SU-DHL-6 (cell line): ENCODE data around the gene PCF11.

Experiments
- H2AFZ ChIP-seq: fragments of 200-600 bp; sonication (generic); 2 replicates; pipeline ENCODE4 v1.6.1; 2014; ENCODE audit warnings: low read depth, mild to moderate bottlenecking, moderate library complexity, mixed read lengths, antibody characterized with exemption, low read length; ENCODE audit not compliant: severe bottlenecking
- H3F3A ChIP-seq: fragments of 200-600 bp; shearing (Covaris generic); 2 replicates; pipeline ENCODE4 v1.6.0; 2016; ENCODE audit warnings: antibody characterized with exemption, mild to moderate bottlenecking; ENCODE audit not compliant: insufficient read depth
- H3K27ac ChIP-seq: fragments of 200-600 bp; sonication (generic); 2 replicates; pipeline ENCODE4 v1.5.1; 2016; ENCODE audit warnings: low read depth, mild to moderate bottlenecking, low read length, moderate library complexity, mixed read lengths
- H3K27me3 ChIP-seq: fragments of 200-600 bp; sonication (generic), shearing (Covaris generic); 2 replicates; pipeline ENCODE4 v1.6.0; 2014; ENCODE audit warnings: mild to moderate bottlenecking, low read length
- H3K36me3 ChIP-seq: fragments of 200-600 bp; sonication (generic); 2 replicates; pipeline ENCODE4 v1.6.1; 2014; ENCODE audit warnings: mild to moderate bottlenecking, low read length, mixed read lengths
- H3K4me2 ChIP-seq: fragments of 300-600, 200-600 bp; shearing (Covaris generic), sonication (generic); 2 replicates; pipeline ENCODE4 v1.6.0; 2014; ENCODE audit warnings: low read length, low read depth, mild to moderate bottlenecking; ENCODE audit not compliant: poor library complexity, severe bottlenecking
- H3K4me3 ChIP-seq: fragments of 200-600 bp; sonication (generic); 2 replicates; pipeline ENCODE4 v1.5.1; 2014; ENCODE audit warnings: antibody characterized with exemption, low read length, mild to moderate bottlenecking, mixed read lengths; ENCODE audit not compliant: insufficient read depth, poor library complexity, severe bottlenecking
- H3K79me2 ChIP-seq: fragments of 200-600 bp; sonication (generic); 2 replicates; pipeline ENCODE4 v1.6.1; 2014; ENCODE audit warnings: mild to moderate bottlenecking, low read length, moderate library complexity; ENCODE audit not compliant: insufficient read depth
- H3K9ac ChIP-seq: fragments of 200-600 bp; sonication (generic); 2 replicates; pipeline ENCODE4 v1.7.0; 2014; ENCODE audit warnings: mild to moderate bottlenecking, low read length
- H3K9me2 ChIP-seq: fragments of 200-600 bp; sonication (generic); replicated peaks from 2 replicates; pipeline ENCODE4 v1.6.1; 2014; ENCODE audit warnings: low read length; ENCODE audit not compliant: insufficient read depth
- H3K9me3 ChIP-seq: fragments of 200-600 bp; sonication (generic); 2 replicates; pipeline ENCODE4 v1.6.1; 2014; ENCODE audit warnings: low read length, mixed read lengths; ENCODE audit not compliant: insufficient read depth
- H4K20me1 ChIP-seq: fragments of 200-600 bp; sonication (generic); 2 replicates; pipeline ENCODE4 v1.6.1; 2014; ENCODE audit warnings: low read depth, mild to moderate bottlenecking, antibody characterized with exemption, low read length, moderate library complexity, mixed read lengths
- EZH2phosphoT487 ChIP-seq: fragments of 200-600 bp; sonication (generic), shearing (Covaris generic); conservative IDR thresholded peaks from 2 replicates; pipeline ENCODE4 v1.6.1; 2018; ENCODE audit warnings: mild to moderate bottlenecking, antibody characterized with exemption, low read length, moderate library complexity, mixed read lengths
- TF ChIP-seq, protein P1 (sequence below): fragments of 200-600 bp; sonication (generic); IDR thresholded peaks from one replicate; pipeline ENCODE4 v1.5.1; 2017; ENCODE audit warnings: antibody characterized with exemption, mild to moderate bottlenecking, low read length, moderate library complexity; ENCODE audit not compliant: insufficient read depth, poor library complexity, severe bottlenecking

The PCF11 gene

DNA sequence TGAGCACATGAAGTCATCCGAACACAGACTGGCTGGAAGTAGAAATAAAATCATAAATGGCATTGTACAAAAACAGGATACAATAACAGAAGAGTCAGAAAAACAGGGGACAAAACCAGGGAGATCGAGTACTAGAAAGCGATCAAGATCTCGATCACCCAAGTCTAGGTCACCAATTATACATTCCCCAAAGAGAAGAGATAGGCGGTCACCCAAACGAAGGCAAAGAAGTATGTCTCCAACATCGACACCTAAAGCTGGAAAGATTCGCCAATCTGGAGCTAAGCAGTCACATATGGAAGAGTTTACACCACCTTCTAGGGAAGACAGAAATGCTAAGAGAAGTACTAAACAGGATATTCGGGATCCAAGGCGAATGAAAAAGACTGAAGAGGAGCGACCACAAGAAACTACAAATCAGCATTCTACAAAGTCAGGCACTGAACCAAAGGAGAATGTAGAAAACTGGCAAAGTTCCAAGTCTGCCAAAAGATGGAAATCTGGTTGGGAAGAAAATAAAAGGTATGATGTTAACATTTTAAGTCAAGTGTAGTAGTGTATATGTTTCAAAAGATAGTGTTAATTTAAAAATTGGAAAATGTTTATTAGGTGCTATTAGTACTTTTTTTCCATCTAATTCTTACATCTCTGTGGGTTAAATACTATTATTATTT is 9.4 kb downstream of the PCF11 start:
- Histone ChIP-seq H3K9me3 (no peaks in the 10 kb centered on the region), H3K27me3 (no peaks in the 10 kb centered on the region), H3K79me2 (peaks cover 100% of the 10 kb centered on the region), H4K20me1 (peaks cover 46% of the 10 kb centered on the region), H3K27ac (no peak overlapping the region), H3K36me3 (peaks cover 81% of the 10 kb centered on the region), H3K9me2 (no peaks in the 10 kb centered on the region), H3K9ac (no peak overlapping the region), H2AFZ (no peak overlapping the region), H3F3A (peaks cover 37% of the 10 kb centered on the region), H3K4me2 (no peak overlapping the region), H3K4me3 (no peak overlapping the region)
- TF ChIP-seq EZH2phosphoT487: no peak
- TF ChIP-seq, protein P1, sequence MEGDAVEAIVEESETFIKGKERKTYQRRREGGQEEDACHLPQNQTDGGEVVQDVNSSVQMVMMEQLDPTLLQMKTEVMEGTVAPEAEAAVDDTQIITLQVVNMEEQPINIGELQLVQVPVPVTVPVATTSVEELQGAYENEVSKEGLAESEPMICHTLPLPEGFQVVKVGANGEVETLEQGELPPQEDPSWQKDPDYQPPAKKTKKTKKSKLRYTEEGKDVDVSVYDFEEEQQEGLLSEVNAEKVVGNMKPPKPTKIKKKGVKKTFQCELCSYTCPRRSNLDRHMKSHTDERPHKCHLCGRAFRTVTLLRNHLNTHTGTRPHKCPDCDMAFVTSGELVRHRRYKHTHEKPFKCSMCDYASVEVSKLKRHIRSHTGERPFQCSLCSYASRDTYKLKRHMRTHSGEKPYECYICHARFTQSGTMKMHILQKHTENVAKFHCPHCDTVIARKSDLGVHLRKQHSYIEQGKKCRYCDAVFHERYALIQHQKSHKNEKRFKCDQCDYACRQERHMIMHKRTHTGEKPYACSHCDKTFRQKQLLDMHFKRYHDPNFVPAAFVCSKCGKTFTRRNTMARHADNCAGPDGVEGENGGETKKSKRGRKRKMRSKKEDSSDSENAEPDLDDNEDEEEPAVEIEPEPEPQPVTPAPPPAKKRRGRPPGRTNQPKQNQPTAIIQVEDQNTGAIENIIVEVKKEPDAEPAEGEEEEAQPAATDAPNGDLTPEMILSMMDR: no peak

DNA sequence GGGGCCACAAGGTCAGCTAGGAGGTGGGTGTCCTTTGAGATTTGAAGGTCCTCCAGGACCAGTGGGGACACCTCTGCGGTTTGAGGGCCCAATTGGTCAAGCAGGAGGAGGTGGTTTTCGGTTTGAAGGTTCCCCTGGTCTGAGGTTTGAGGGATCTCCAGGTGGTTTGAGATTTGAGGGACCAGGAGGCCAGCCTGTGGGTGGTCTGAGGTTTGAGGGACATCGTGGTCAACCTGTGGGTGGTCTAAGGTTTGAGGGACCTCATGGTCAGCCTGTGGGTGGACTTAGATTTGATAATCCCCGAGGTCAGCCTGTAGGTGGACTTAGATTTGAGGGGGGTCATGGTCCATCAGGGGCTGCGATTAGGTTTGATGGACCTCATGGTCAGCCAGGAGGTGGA is 11.8 kb downstream of the PCF11 start:
- Histone ChIP-seq H3K9ac (no peak overlapping the region), H3K9me2 (no peaks in the 10 kb centered on the region), H3F3A (peaks cover 22% of the 10 kb centered on the region; the same call in 1 of the 2 replicates), H2AFZ (no peak overlapping the region), H3K79me2 (peaks cover 100% of the 10 kb centered on the region), H3K4me3 (no peak overlapping the region), H3K4me2 (peak overlapping the region; percentile 41), H4K20me1 (peaks cover 48% of the 10 kb centered on the region), H3K27ac (no peak overlapping the region), H3K36me3 (peaks cover 72% of the 10 kb centered on the region), H3K9me3 (no peaks in the 10 kb centered on the region), H3K27me3 (no peaks in the 10 kb centered on the region)
- TF ChIP-seq, protein P1: no peak
- TF ChIP-seq EZH2phosphoT487: no peak

- Histone ChIP-seq H2AFZ (no peak overlapping the region), H3K9me3 (no peaks in the 10 kb centered on the region), H3K9me2 (no peaks in the 10 kb centered on the region), H3K4me3 (no peak overlapping the region), H3K9ac (no peak overlapping the region), H3K36me3 (peaks cover 63% of the 10 kb centered on the region), H3K79me2 (peaks cover 100% of the 10 kb centered on the region), H3F3A (peaks cover 16% of the 10 kb centered on the region; the same call in 1 of the 2 replicates), H3K27ac (no peak overlapping the region), H3K4me2 (peak overlapping the region; percentile 41), H4K20me1 (peaks cover 50% of the 10 kb centered on the region), H3K27me3 (no peaks in the 10 kb centered on the region)
- no peak for TF ChIP-seq EZH2phosphoT487
- TF ChIP-seq, protein P1: no peak
These were observed 13.9 kb downstream of the PCF11 start for GRCh38 chr11:83170865-83171264.
